IMR-90 (cell line): ENCODE measurements around the gene RARRES2. TPM values are rescaled to one million over a fixed set of nuclear protein-coding genes. Genes with fewer than 3 reads are reported as not detected.

ENCODE experiments used
- ATAC-seq: fragments of 200-7000 bp; cut with Tn5 transposase; 2 replicates; pipeline ENCODE4 v1.9.1; 2020; ENCODE audit warnings: low read depth, mild to moderate bottlenecking, moderate library complexity
- BruUV-seq: library from RNA; stranded (reverse); fragments of 400-500 nt; replicated peaks from 2 replicates; lab custom pipeline; 2021; lab: Mats Ljungman, UMichigan
- CTCF ChIA-PET: fragments of 300-600 bp; formaldehyde crosslinking; extraction: SDS; loops from one replicate; lab custom pipeline; 2021; ENCODE audit warnings: antibody characterized with exemption; lab: Yijun Ruan, JAX
- POLR2A ChIA-PET: fragments of 300-600 bp; sonication (Branson Sonifier 250); formaldehyde crosslinking; loops from one replicate; lab custom pipeline; 2022; ENCODE audit warnings: antibody characterized with exemption; ENCODE audit not compliant: unreplicated experiment; lab: Charles Lee
- DNase-seq: peaks from one replicate; pipeline ENCODE4 v3.0.0; 2013
- H2AFZ ChIP-seq: replicated peaks from 2 replicates; pipeline ENCODE3; 2013; ENCODE audit warnings: low read length, mild to moderate bottlenecking; ENCODE audit not compliant: poor library complexity
- H2AK5ac ChIP-seq: 2 replicates; pipeline ENCODE4 v1.6.1; 2013; ENCODE audit warnings: low read depth, low read length, inconsistent platforms
- H2AK9ac ChIP-seq: replicated peaks from 2 replicates; pipeline ENCODE3; 2013; ENCODE audit warnings: mild to moderate bottlenecking, low read depth, low read length, moderate library complexity; ENCODE audit not compliant: poor library complexity
- H2BK120ac ChIP-seq: 2 replicates; pipeline ENCODE4 v1.6.1; 2013; ENCODE audit warnings: low read depth, low read length, inconsistent platforms
- H2BK15ac ChIP-seq: 3 replicates; pipeline ENCODE4 v1.6.1; 2013; ENCODE audit warnings: low read depth, low read length, inconsistent platforms
- H2BK20ac ChIP-seq: 2 replicates; pipeline ENCODE4 v1.6.1; 2013; ENCODE audit warnings: low read depth, mild to moderate bottlenecking, inconsistent platforms, low read length, moderate library complexity
- H2BK5ac ChIP-seq: 2 replicates; pipeline ENCODE4 v1.6.1; 2013; ENCODE audit warnings: mild to moderate bottlenecking, low read depth, low read length, inconsistent platforms; ENCODE audit not compliant: poor library complexity, severe bottlenecking
- H3K14ac ChIP-seq: replicated peaks from 2 replicates; pipeline ENCODE4 v1.6.1; 2013; ENCODE audit warnings: low read depth, low read length, inconsistent platforms
- H3K18ac ChIP-seq: 2 replicates; pipeline ENCODE4 v1.6.1; 2013; ENCODE audit warnings: low read depth, low read length, control low read depth
- H3K23ac ChIP-seq: 2 replicates; pipeline ENCODE4 v1.6.1; 2013; ENCODE audit warnings: low read depth, low read length, inconsistent platforms
- H3K27ac ChIP-seq: 2 replicates; pipeline ENCODE4 v1.5.1; 2013; ENCODE audit warnings: mild to moderate bottlenecking, control low read depth, low read length; ENCODE audit not compliant: insufficient read depth
- H3K27me3 ChIP-seq: 2 replicates; pipeline ENCODE4 v1.6.1; 2013; ENCODE audit warnings: low read length; ENCODE audit not compliant: control insufficient read depth, insufficient read depth
- H3K36me3 ChIP-seq: 2 replicates; pipeline ENCODE4 v1.6.1; 2013; ENCODE audit warnings: low read length, mixed read lengths; ENCODE audit not compliant: control insufficient read depth, insufficient read depth
- H3K4ac ChIP-seq: 2 replicates; pipeline ENCODE4 v1.6.1; 2013; ENCODE audit warnings: low read depth, low read length, inconsistent platforms
- H3K4me1 ChIP-seq: 2 replicates; pipeline ENCODE4 v1.6.1; 2013; ENCODE audit warnings: low read length, mixed read lengths; ENCODE audit not compliant: control insufficient read depth, insufficient read depth
- H3K4me2 ChIP-seq: 2 replicates; pipeline ENCODE4 v1.6.1; 2013; ENCODE audit warnings: low read depth, mild to moderate bottlenecking, control low read depth, low read length, moderate library complexity
- H3K4me3 ChIP-seq: 2 replicates; pipeline ENCODE4 v1.5.1; 2013; ENCODE audit warnings: low read depth, mild to moderate bottlenecking, control low read depth, low read length, moderate library complexity; ENCODE audit not compliant: insufficient read depth
- H3K56ac ChIP-seq: 2 replicates; pipeline ENCODE4 v1.6.1; 2013; ENCODE audit warnings: low read length, inconsistent platforms; ENCODE audit not compliant: insufficient read depth; ENCODE audit errors: extremely low read depth
- H3K79me1 ChIP-seq, 2 experiments: 2 replicates each; pipeline ENCODE4 v1.6.1; 2013; ENCODE audit warnings: low read length in 2 of 2, inconsistent platforms in 1 of 2, low read depth in 1 of 2
- H3K9ac ChIP-seq: 2 replicates; pipeline ENCODE4 v1.6.1; 2013; ENCODE audit warnings: low read depth, low read length, control low read depth
- H3K9me1 ChIP-seq: 2 replicates; pipeline ENCODE4 v1.6.1; 2013; ENCODE audit warnings: low read length, inconsistent platforms; ENCODE audit not compliant: insufficient read depth
- H3K9me3 ChIP-seq: 2 replicates; pipeline ENCODE4 v1.6.1; 2013; ENCODE audit warnings: low read length; ENCODE audit not compliant: control insufficient read depth, insufficient read depth
- H4K20me1 ChIP-seq: 2 replicates; pipeline ENCODE4 v1.6.1; 2013; ENCODE audit warnings: low read length, inconsistent platforms; ENCODE audit not compliant: insufficient read depth
- H4K5ac ChIP-seq: 2 replicates; pipeline ENCODE4 v1.6.1; 2013; ENCODE audit warnings: mild to moderate bottlenecking, low read depth, low read length, control low read depth
- H4K8ac ChIP-seq, 2 experiments: 2 replicates each; pipeline ENCODE4 v1.6.1; 2013; ENCODE audit warnings: low read depth in 2 of 2, low read length in 2 of 2, control low read depth in 1 of 2, inconsistent platforms in 1 of 2
- H4K91ac ChIP-seq: 2 replicates; pipeline ENCODE4 v1.6.1; 2013; ENCODE audit warnings: low read depth, low read length, inconsistent platforms; ENCODE audit not compliant: insufficient read depth
- BHLHE40 ChIP-seq: fragments of 150-350 bp; IDR thresholded peaks from 2 replicates; pipeline ENCODE4 v1.6.1; 2016; ENCODE audit warnings: mild to moderate bottlenecking, low read depth, low read length
- CEBPB ChIP-seq: IDR thresholded peaks from 2 replicates; pipeline ENCODE4 v1.6.1; 2012; ENCODE audit warnings: low read depth, low read length, improper control_type of control experiment
- CHD1 ChIP-seq: IDR thresholded peaks from 2 replicates; pipeline ENCODE4 v1.6.1; 2012; ENCODE audit warnings: low read depth, low read length, improper control_type of control experiment
- CTCF ChIP-seq: conservative IDR thresholded peaks from 2 replicates; pipeline ENCODE4 v1.5.1; 2012; ENCODE audit warnings: mild to moderate bottlenecking, low read depth, low read length, improper control_type of control experiment
- ELK1 ChIP-seq: fragments of 150-350 bp; IDR thresholded peaks from 2 replicates; pipeline ENCODE4 v1.6.1; 2016; ENCODE audit warnings: low read depth, mild to moderate bottlenecking, low read length, moderate library complexity, borderline replicate concordance
- FOS ChIP-seq: fragments of 150-350 bp; IDR thresholded peaks from 2 replicates; pipeline ENCODE4 v1.6.1; 2016; ENCODE audit warnings: low read depth, low read length
- MAFK ChIP-seq: IDR thresholded peaks from 2 replicates; pipeline ENCODE4 v1.6.1; 2012; ENCODE audit warnings: low read depth, low read length, improper control_type of control experiment
- MAZ ChIP-seq: IDR thresholded peaks from 2 replicates; pipeline ENCODE4 v1.6.1; 2012; ENCODE audit warnings: low read depth, mild to moderate bottlenecking, low read length, improper control_type of control experiment, moderate library complexity, borderline replicate concordance
- MXI1 ChIP-seq: IDR thresholded peaks from 2 replicates; pipeline ENCODE4 v1.6.1; 2012; ENCODE audit warnings: low read depth, mild to moderate bottlenecking, low read length, moderate library complexity, borderline replicate concordance
- NFE2L2 ChIP-seq: fragments of 150-350 bp; IDR thresholded peaks from 2 replicates; pipeline ENCODE4 v1.6.1; 2016; ENCODE audit warnings: low read depth, mild to moderate bottlenecking, low read length
- RAD21 ChIP-seq: IDR thresholded peaks from 2 replicates; pipeline ENCODE4 v1.6.1; 2012; ENCODE audit warnings: low read length, improper control_type of control experiment
- RCOR1 ChIP-seq: IDR thresholded peaks from 2 replicates; pipeline ENCODE4 v1.6.1; 2012; ENCODE audit warnings: mild to moderate bottlenecking, low read length, improper control_type of control experiment; ENCODE audit not compliant: insufficient replicate concordance
- RFX5 ChIP-seq: IDR thresholded peaks from 2 replicates; pipeline ENCODE4 v1.8.0; 2012; ENCODE audit warnings: low read depth, mild to moderate bottlenecking, low read length, moderate library complexity
- SMC3 ChIP-seq: fragments of 150-350 bp; IDR thresholded peaks from 2 replicates; pipeline ENCODE4 v1.6.1; 2016; ENCODE audit warnings: low read depth, mild to moderate bottlenecking, antibody characterized with exemption, low read length, moderate library complexity
- USF2 ChIP-seq: fragments of 150-350 bp; IDR thresholded peaks from 2 replicates; pipeline ENCODE4 v1.6.1; 2017; ENCODE audit warnings: mild to moderate bottlenecking, antibody characterized with exemption, low read length, low read depth
- WGBS, 2 experiments: methylation state at CpG; one replicate each; pipeline versions ENCODE4 v1.1.5 to v1.1.7; 2013; ENCODE audit warnings: missing lambda C conversion rate in 2 of 2; ENCODE audit not compliant: insufficient read length in 1 of 2; ENCODE audit errors: extremely low coverage in 2 of 2; 5-methylcytosine and 5-hydroxymethylcytosine counted together
- dilution Hi-C: fragments of 300-500 bp; cut with HindIII; formaldehyde crosslinking; loops from one replicate; pipeline ENCODE4 v1.14.3; 2018; ENCODE audit warnings: low sequenced_read_pairs; ENCODE audit not compliant: unreplicated experiment
- in situ Hi-C: fragments of 300-500 bp; cut with MboI; formaldehyde crosslinking; loops from 3 replicates; pipeline ENCODE4 v1.14.3; 2019; ENCODE audit warnings: low sequenced_read_pairs, inconsistent platforms, mixed read lengths
- intact Hi-C: fragments of 100-400 bp; cut with micrococcal nuclease; formaldehyde crosslinking; loops from 2 replicates; pipeline ENCODE4 v1.10.0; 2022
- polyA plus RNA-seq, 3 experiments: library from polyadenylated mRNA; depleted of rRNA; stranded (reverse); fragments of >200 nt; gene quantifications; 2 replicates each; pipeline ENCODE4 v1.2.3, GENCODE V29; 2012; ENCODE audit warnings: low replicate concordance in 1 of 3
- total RNA-seq: library from RNA; depleted of rRNA; stranded (reverse); fragments of >200 nt; gene quantifications from 2 replicates; pipeline ENCODE4 v1.2.3, GENCODE V29; 2012

The RARRES2 gene
- total and polyA plus RNA-seq, 2 of the 4 experiments (the other 2 are of a cell fraction), result 1.6 TPM; not detected in 1

- ChIA-PET CTCF (no interaction called here), POLR2A (no interaction called here)
- no peak overlapping the region for H4K91ac ChIP-seq
- H3K56ac ChIP-seq, result no peak overlapping the region
- peaks cover 3% of the 10 kb centered on the region for H3K27me3 ChIP-seq
- H2BK5ac ChIP-seq, result no peak overlapping the region
- no peak overlapping the region for H2BK20ac ChIP-seq
- no peak overlapping the region for H3K4me2 ChIP-seq
- H3K36me3 ChIP-seq, result no peaks in the 10 kb centered on the region
- no peaks in the 10 kb centered on the region for H4K20me1 ChIP-seq
- H2AK5ac ChIP-seq, result no peak overlapping the region
- no peak overlapping the region for H2BK120ac ChIP-seq
- peaks cover 3% of the 10 kb centered on the region; the same call in 1 of the 2 replicates for H3K9me3 ChIP-seq
- dilution Hi-C loops (no loop called here), intact Hi-C loops (no loop called here), in situ Hi-C loops (no loop called here)
- H2AK9ac ChIP-seq, result no peak overlapping the region
- BruUV-seq, result no TSS peak
- no peaks in the 10 kb centered on the region for H3K9me1 ChIP-seq
- no peak overlapping the region for H3K9ac ChIP-seq
- DNase-seq, result peak; percentile 25
- TF ChIP-seq NFE2L2 (no peak), FOS (no peak), RFX5 (no peak), BHLHE40 (no peak), ELK1 (no peak), USF2 (no peak), MAFK (no peak), MXI1 (no peak), CTCF (no peak), MAZ (no peak), CEBPB (no peak), CHD1 (no peak), RCOR1 (no peak), SMC3 (no peak), RAD21 (no peak)
- H3K4ac ChIP-seq, result no peak overlapping the region
- H4K5ac ChIP-seq, result no peak overlapping the region
- ATAC-seq, result 0 out of 2 replicates have a peak, but pooled peaks have one; percentile 24
- no peak overlapping the region for H4K8ac ChIP-seq
- no peak overlapping the region for H3K4me3 ChIP-seq
- no peak overlapping the region for H3K23ac ChIP-seq
- H2AFZ ChIP-seq, result no peak overlapping the region
- H3K4me1 ChIP-seq, result no peaks in the 10 kb centered on the region; the same call in 1 of the 2 replicates
- H3K18ac ChIP-seq, result no peak overlapping the region
- WGBS, 2 experiments, result no CpG with 5 or more reads among the region's 8 CpGs
- no peak overlapping the region for H3K14ac ChIP-seq
- no peaks in the 10 kb centered on the region for H3K79me1 ChIP-seq
- no peak overlapping the region for H2BK15ac ChIP-seq
- H3K27ac ChIP-seq, result no peak overlapping the region
These were observed 10.3 kb upstream of the RARRES2 start for GRCh38 chr7:150351587-150352194.
